UCSD-AML1 (cell line): ENCODE data around the gene GCK.

Experiments
- DNase-seq: peaks from one replicate; lab custom pipeline; 2025; ENCODE audit not compliant: unreplicated experiment; lab: John Stamatoyannopoulos, UW

The GCK gene

DNA sequence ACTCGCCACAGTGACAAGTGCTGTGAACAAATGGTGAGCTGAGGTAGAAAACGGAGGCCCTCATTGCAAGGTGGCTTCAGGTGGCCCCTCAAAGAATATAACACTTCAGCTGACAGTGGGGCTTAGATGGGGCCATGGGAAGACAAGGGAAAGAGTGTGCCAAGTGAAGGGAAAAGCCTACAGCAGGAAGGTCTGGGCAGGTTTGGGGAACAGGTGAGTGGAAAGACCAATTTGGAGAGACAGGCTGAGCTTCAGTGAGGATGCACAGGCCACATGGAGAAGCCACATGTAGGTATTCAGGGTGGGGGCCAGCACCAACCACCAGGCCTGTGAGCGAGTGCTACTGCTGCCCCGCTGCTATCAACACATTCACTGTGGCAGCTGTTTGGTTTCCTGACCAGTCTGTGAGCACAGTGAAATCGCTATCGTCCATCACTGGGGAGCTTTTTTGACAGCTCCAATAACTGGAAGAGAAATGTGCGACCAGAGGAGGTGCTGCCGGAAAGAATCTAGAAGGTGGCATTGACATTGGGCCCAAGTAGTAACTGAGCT is 69.3 kb downstream of the GCK start:
- DNase-seq = no peak

GRCh38 chr7:44117801-44118429 is 71.3 kb downstream of the GCK start:
- no peak for DNase-seq

DNA sequence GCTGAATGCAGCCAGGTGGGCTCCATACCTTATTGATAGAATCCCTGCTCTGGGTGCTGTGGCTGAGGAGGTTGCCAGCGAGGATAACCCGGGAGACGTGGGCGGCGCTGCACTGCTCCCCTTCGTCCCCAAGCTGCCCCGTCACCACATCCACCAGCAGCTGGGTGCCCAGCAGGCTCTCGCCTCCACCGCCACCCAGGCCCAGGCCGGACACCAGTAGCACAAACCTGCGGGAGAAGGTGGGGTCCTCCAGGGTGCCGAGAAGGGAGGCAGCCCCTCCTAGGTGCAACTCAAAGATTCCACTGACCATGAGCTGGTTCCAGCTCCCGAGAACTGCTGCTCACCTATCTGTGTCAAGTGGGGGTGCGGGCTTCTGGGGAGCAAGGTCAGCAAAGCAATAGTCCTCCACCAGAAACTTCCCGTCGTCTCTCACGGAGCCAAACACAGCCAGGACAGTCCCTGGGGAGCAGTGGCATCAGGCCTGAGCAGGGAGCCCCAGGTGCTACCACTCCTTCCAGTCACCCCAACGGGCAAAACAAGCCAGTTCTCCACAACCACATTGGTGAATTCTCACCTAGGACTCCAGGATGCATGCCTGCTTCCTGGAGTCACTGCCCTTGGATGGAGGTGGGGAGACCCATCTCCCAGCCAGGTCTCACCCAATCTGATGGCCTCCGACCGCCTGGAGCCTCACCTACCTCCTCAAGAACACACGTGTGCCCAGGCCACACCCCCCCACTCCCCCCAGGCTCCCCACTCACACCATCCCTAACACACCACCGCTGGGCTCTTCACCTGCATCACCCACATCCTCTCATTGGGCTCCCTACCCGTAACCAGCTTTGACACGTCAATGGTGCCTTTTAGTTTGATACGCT is 72.2 kb downstream of the GCK start:
- DNase-seq = no peak

DNA sequence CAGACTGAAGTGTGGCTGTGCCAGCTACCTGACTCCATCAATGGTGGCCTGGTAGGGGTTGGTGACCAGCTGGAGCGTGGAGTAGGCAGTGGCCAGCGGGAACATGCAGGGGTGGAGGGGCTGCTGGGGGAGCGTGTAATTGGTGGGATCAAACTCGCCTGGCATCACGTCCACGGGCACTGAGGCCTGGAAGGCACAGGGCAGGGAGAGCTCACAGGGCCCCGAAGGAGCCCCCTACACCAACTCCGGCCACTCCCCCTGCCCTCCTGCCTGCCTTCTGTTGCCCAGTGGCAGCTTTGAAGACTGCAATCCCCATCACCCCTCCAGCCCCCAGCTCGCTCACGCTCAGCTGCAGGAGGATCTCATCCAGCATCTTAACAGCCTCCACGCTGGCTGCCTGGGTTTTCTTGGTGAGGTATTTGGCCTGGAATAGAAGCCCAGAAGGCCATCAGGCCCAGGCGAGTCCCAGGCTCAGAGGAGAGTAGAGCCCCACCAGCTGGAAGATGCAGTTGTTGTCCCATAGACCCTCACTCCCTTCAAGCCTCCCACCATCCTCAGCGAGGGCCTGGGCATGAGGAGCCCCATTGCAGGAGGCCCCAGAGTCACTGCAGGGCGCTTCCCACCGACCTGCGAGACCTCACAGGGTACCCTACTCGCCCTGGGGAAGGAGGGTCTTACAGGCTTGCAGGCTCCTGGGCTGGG is 73.0 kb downstream of the GCK start:
- DNase-seq = no peak

DNA sequence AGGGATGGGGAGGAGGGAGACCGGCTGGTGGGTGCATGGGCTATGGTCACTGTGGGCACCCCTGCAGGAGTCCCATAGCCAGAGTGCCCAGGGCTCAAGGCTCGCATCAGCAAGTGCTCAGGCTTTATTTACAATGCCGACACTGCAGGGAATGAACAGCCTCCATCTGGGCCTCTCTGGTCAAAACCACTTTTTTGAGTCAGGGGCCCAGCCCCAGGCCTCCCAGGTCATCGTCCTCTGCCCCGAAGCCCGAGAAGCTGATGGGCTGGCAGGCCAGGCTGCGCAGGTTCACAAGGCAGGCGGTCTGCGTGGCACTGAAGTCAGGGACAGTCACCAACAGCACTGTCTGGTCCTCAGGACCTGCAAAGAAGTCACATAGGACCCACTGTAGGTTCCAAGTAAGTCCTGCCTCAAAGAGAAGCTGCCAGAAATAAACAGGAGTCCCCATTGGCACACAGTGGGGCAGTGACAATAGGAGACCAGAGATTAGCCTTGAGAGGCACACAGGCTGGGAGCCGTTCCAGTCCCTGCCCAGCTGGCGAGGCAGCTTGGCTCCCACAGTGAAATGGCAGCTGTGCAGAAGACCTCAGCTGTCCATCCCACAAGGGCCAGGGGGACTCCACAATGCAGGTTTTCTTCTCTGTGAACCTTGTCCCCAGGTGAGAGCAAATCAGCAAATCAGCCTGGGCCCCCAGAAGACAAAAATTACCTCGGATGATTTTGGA is 74.5 kb downstream of the GCK start:
- no peak for DNase-seq

DNA sequence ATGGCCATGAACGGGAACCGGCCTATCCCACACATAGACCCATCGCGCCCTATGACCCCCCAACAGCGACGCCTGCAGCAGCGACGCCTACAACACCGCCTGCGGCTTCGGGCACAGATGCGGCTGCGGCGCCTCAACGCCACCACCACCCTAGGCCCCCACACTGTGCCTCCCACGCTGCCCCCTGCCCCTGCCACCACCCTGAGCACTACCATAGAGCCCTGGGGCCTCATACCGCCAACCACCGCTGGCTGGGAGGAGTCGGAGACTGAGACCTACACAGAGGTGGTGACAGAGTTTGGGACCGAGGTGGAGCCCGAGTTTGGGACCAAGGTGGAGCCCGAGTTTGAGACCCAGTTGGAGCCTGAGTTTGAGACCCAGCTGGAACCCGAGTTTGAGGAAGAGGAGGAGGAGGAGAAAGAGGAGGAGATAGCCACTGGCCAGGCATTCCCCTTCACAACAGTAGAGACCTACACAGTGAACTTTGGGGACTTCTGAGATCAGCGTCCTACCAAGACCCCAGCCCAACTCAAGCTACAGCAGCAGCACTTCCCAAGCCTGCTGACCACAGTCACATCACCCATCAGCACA is 75.4 kb downstream of the GCK start:
- DNase-seq = no peak

GRCh38 chr7:44112997-44113763 is 76.1 kb downstream of the GCK start:
- no peak for DNase-seq

GRCh38 chr7:44112231-44112996 is 76.8 kb downstream of the GCK start:
- no peak for DNase-seq

- DNase-seq = no peak
These were observed 77.5 kb downstream of the GCK start for GRCh38 chr7:44111761-44112160.

- DNase-seq = no peak
These were observed 78.3 kb downstream of the GCK start for GRCh38 chr7:44110719-44111635.

- DNase-seq = no peak
These were observed 79.2 kb downstream of the GCK start for GRCh38 chr7:44109991-44110390.

- no peak for DNase-seq
These were observed 80.2 kb downstream of the GCK start for GRCh38 chr7:44108768-44109750.

DNA sequence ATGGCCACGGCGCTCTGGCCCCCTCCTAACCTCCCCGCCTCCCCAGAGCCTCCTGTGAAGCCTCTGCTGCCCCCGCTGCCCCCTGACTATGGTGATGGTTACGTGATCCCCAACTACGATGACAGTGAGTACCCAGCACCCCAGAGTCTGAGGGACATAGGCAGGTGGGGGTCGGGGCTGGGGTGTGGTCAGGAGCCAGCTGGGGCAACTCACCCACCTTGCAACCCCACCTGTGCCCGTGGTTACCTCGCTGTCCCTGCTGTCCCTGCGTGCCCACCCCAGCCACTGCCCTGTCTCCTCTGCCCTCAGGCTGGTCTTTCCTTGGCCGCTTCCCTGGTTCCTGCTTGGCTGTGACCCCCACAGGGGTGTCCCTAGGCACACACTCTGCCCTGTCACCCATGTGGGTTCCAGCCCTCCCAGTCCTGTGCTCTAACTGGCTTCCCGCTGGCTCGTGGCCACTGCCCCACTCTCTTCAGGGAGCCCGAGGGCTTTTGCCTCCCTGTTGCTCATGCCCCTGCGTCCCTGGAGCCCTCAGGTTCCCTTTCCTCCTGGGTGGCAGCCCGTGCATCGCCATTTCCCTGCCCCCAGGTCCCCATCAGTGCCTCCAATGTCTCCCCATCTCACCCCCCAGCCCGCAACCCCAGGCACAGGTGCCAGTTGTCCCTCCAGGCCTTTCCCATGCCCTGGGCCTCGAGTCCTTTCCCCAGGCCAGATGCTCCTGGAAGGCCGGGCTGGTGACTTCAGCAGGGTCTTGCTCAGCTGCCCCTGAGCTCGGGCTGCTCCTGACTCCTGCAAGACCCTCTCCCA is 81.1 kb downstream of the GCK start:
- no peak for DNase-seq

GRCh38 chr7:44107116-44107960 is 81.9 kb downstream of the GCK start:
- no peak for DNase-seq
